Measurements from ENCODE around the gene CNGB1. TPM values are rescaled to one million over a fixed set of nuclear protein-coding genes. Genes with fewer than 3 reads are reported as not detected.

Gene CNGB1
- total RNA-seq, 1 donor from 2014 or later, result not detected

DNA sequence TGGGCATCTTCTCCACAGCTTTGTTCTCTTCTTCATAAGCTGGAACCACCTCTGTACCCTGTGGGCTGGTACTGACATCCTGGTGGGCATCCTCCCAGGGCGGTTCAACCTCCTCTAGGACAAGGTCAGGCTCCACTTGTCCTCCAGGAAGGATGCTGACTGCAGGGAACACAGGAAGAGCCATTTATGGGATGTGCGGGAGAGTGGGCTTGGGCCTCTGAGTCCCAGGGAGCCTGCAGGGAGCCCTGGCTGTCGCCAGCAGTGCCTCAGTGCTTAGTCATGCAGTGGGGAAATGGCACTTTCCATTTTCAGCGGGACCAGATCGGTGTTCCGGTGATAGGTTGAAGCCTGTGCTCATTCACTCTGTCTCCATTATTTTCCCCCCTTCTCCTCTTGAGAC lies 20.5 kb downstream of the CNGB1 start:
- Histone ChIP-seq H2AFZ (replicated peaks) (no peak overlapping the region), H3K4me1 (no peaks in the 10 kb centered on the region), H3F3A (ENCODE audit: low read depth) (no peaks in the 10 kb centered on the region), H3K9ac (no peak overlapping the region), H3K4me3 (no peak overlapping the region), H3K79me2 (ENCODE audit: low read depth) (no peaks in the 10 kb centered on the region), H3K36me3 (no peaks in the 10 kb centered on the region), H3K4me2 (no peak overlapping the region), H3K9me3 (ENCODE audit: low read depth) (no peaks in the 10 kb centered on the region), H4K20me1 (ENCODE audit: low read depth) (no peaks in the 10 kb centered on the region), H3K27me3 (no peaks in the 10 kb centered on the region), H3K27ac (no peak overlapping the region)
- Mint-ChIP-seq H3K9me3 (no peaks in the 10 kb centered on the region), H3K27me3 (ENCODE audit: insufficient read depth, low read depth) (peaks cover 10% of the 10 kb centered on the region), H3K27ac (no peak overlapping the region), H3K4me3 (no peak overlapping the region), H3K4me1 (peaks cover 2% of the 10 kb centered on the region), H3K36me3 (no peaks in the 10 kb centered on the region)
- TF ChIP-seq EZH2phosphoT487 (IDR thresholded peaks at IDR 0.05) (no peak), EZH2 (IDR thresholded peaks at IDR 0.05) (no peak)
- TF ChIP-seq, protein P1, sequence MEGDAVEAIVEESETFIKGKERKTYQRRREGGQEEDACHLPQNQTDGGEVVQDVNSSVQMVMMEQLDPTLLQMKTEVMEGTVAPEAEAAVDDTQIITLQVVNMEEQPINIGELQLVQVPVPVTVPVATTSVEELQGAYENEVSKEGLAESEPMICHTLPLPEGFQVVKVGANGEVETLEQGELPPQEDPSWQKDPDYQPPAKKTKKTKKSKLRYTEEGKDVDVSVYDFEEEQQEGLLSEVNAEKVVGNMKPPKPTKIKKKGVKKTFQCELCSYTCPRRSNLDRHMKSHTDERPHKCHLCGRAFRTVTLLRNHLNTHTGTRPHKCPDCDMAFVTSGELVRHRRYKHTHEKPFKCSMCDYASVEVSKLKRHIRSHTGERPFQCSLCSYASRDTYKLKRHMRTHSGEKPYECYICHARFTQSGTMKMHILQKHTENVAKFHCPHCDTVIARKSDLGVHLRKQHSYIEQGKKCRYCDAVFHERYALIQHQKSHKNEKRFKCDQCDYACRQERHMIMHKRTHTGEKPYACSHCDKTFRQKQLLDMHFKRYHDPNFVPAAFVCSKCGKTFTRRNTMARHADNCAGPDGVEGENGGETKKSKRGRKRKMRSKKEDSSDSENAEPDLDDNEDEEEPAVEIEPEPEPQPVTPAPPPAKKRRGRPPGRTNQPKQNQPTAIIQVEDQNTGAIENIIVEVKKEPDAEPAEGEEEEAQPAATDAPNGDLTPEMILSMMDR (IDR thresholded peaks at IDR 0.05), result no peak
- DNase-seq (ENCODE audit: low spot score), result no peak

GRCh38 chr16:57949595-57950238 lies 21.2 kb downstream of the CNGB1 start:
- Mint-ChIP-seq H3K27ac (no peak overlapping the region), H3K4me3 (peak overlapping the region; percentile 28), H3K27me3 (ENCODE audit: insufficient read depth, low read depth) (peaks cover 10% of the 10 kb centered on the region), H3K9me3 (no peaks in the 10 kb centered on the region), H3K4me1 (peaks cover 2% of the 10 kb centered on the region), H3K36me3 (no peaks in the 10 kb centered on the region)
- Histone ChIP-seq H2AFZ (replicated peaks) (no peak overlapping the region), H3K4me2 (no peak overlapping the region), H3K9me3 (ENCODE audit: low read depth) (no peaks in the 10 kb centered on the region), H3K79me2 (ENCODE audit: low read depth) (no peaks in the 10 kb centered on the region), H3K27me3 (no peaks in the 10 kb centered on the region), H3K9ac (no peak overlapping the region), H3K4me3 (no peak overlapping the region), H3K27ac (no peak overlapping the region), H3K36me3 (no peaks in the 10 kb centered on the region), H4K20me1 (ENCODE audit: low read depth) (no peaks in the 10 kb centered on the region), H3K4me1 (no peaks in the 10 kb centered on the region), H3F3A (ENCODE audit: low read depth) (no peaks in the 10 kb centered on the region)
- DNase-seq (ENCODE audit: low spot score), result no peak
- TF ChIP-seq EZH2phosphoT487 (IDR thresholded peaks at IDR 0.05) (no peak), EZH2 (IDR thresholded peaks at IDR 0.05) (no peak)
- TF ChIP-seq, protein P1 (IDR thresholded peaks at IDR 0.05), result no peak

GRCh38 chr16:57949013-57949412 lies 21.9 kb downstream of the CNGB1 start:
- Histone ChIP-seq H3K79me2 (ENCODE audit: low read depth) (no peaks in the 10 kb centered on the region), H3K4me2 (no peak overlapping the region), H2AFZ (replicated peaks) (no peak overlapping the region), H3K4me1 (no peaks in the 10 kb centered on the region), H3K4me3 (no peak overlapping the region), H3K9ac (no peak overlapping the region), H3K36me3 (no peaks in the 10 kb centered on the region), H4K20me1 (ENCODE audit: low read depth) (no peaks in the 10 kb centered on the region), H3K27ac (no peak overlapping the region), H3K27me3 (no peaks in the 10 kb centered on the region), H3F3A (ENCODE audit: low read depth) (no peaks in the 10 kb centered on the region), H3K9me3 (ENCODE audit: low read depth) (no peaks in the 10 kb centered on the region)
- H3K36me3 Mint-ChIP-seq, result no peaks in the 10 kb centered on the region
- DNase-seq (ENCODE audit: low spot score), result peak; percentile 53
- H3K27ac Mint-ChIP-seq, result no peak overlapping the region
- H3K4me3 Mint-ChIP-seq, result no peak overlapping the region
- H3K27me3 Mint-ChIP-seq (ENCODE audit: insufficient read depth, low read depth), result peaks cover 10% of the 10 kb centered on the region
- TF ChIP-seq, protein P1 (IDR thresholded peaks at IDR 0.05), result no peak
- TF ChIP-seq EZH2phosphoT487 (IDR thresholded peaks at IDR 0.05) (no peak), EZH2 (IDR thresholded peaks at IDR 0.05) (no peak)
- H3K4me1 Mint-ChIP-seq, result peaks cover 2% of the 10 kb centered on the region
- H3K9me3 Mint-ChIP-seq, result no peaks in the 10 kb centered on the region
